GM19025 (cell line): Measurements from ENCODE around the gene BMP8B.
"Not testable (repeated sequence)": the region's sequence is repeated elsewhere in the genome, so short reads cannot be mapped to it uniquely, and the experiment has no call there.

Experiments
- ATAC-seq: cut with Tn5 transposase; IDR thresholded peaks from one replicate; pipeline ENCODE4 v1.9.1; 2021; ENCODE audit warnings: mild to moderate bottlenecking, low read depth, moderate library complexity; ENCODE audit not compliant: unreplicated experiment

The BMP8B gene, protein sequence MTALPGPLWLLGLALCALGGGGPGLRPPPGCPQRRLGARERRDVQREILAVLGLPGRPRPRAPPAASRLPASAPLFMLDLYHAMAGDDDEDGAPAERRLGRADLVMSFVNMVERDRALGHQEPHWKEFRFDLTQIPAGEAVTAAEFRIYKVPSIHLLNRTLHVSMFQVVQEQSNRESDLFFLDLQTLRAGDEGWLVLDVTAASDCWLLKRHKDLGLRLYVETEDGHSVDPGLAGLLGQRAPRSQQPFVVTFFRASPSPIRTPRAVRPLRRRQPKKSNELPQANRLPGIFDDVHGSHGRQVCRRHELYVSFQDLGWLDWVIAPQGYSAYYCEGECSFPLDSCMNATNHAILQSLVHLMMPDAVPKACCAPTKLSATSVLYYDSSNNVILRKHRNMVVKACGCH

GRCh38 chr1:39788758-39789570 is at the start of gene BMP8B:
TSS of gene BMP8B (minus strand) at chr1:39788865. CDS start at chr1:39788485, 380 bp downstream.
- ATAC-seq, result peak; percentile 70

DNA sequence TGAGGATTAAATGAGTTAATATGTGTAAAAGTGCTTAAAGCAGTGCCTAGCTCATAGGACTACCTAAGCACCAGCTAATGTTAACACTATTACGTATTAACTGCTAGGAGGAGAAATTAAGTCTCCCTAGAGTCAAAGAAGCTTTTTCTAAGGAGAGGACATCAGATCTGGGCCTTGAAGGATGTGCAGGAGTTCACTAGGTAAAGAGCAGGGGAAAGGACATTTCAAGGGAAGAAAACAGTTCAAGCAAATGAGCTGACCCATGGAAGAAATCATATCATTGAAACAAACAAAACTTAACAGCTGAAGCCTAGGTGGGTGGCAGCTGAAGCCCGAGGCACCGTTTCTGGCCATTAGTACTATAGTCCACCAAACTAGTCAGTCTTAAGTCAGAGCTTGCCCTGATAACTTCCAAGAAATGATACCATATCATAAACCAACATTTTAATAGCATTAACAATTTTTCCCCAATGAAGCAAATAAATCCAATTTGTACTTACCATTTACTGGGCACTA is 48.0 kb upstream of the BMP8B start:
- no peak for ATAC-seq

- no peak for ATAC-seq
Observed at GRCh38 chr1:39835935-39836594, 47.4 kb upstream of the BMP8B start.

DNA sequence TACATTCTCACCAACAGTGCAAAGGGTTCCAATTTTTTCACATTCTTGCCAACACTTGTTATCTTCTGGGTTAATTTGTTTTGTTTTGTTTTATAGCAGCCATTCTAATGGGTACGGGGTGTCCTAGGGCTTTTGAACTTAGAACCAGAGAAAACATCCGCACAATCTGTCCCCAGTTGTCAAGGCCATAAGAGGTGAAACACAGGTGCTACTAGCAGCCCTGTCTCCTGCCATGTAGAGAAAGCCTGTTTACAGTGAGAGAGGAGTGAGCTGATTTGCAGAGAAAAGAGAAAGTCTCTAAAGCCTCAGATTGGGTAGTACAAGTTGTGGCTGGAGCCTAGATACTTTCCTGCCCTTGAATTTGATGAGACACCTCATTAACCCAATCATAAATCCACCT is 46.4 kb upstream of the BMP8B start:
- no peak for ATAC-seq

GRCh38 chr1:39833621-39834385 is 45.1 kb upstream of the BMP8B start:
- no peak for ATAC-seq

- no peak for ATAC-seq
Observed at GRCh38 chr1:39833121-39833520, 44.5 kb upstream of the BMP8B start.

GRCh38 chr1:39832294-39832693 is 43.6 kb upstream of the BMP8B start:
- ATAC-seq, result no peak

GRCh38 chr1:39829791-39830533 is 41.3 kb upstream of the BMP8B start:
- no peak for ATAC-seq

DNA sequence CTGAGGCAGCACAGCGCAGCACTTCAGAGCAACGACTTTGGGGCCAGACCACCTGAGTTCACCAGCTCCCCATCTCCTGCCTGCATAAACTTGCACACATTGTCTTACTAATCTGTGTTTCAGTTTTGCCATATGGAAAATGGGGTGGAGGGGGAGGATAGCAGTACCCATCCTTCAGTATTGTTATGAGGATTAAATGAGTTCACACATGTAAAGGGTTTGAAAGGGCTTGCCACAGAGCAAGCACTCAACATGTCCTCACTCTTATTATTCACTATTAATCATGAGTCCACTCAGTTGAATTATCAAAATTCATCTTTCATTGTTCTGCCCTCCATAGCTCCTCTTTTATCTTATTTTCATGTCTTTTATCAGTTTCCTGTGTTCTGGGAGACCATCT is 40.1 kb upstream of the BMP8B start:
- ATAC-seq, result no peak

- not testable (repeated sequence) for ATAC-seq
Observed at GRCh38 chr1:39828255-39828654, 39.6 kb upstream of the BMP8B start.

- no peak for ATAC-seq
Observed at GRCh38 chr1:39827201-39827600, 38.5 kb upstream of the BMP8B start.

GRCh38 chr1:39826583-39826982 is 37.9 kb upstream of the BMP8B start:
- ATAC-seq, result no peak

- peak; percentile 84 for ATAC-seq
Observed at GRCh38 chr1:39825432-39825941, 36.8 kb upstream of the BMP8B start.

DNA sequence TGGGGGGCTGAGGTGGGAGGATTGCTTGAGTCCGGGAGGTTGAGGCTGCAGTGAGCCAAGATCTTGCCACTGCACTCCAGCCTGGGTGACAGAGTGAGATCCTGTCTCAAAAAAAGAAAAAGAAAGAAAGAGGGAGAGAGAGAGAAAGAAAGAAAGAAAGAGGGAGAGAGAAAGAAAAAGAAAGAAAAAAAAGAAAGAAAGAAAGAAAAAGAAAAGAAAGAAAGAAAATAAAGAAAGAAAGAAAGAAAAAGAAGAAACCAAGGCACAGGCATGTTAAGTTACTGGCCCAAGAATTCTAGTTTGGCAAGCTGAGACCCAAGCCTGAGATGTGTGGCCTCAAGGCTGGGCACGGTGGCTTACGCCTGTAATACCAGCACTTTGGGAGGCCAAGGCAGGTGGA is 34.8 kb upstream of the BMP8B start:
- not testable (repeated sequence) for ATAC-seq

DNA sequence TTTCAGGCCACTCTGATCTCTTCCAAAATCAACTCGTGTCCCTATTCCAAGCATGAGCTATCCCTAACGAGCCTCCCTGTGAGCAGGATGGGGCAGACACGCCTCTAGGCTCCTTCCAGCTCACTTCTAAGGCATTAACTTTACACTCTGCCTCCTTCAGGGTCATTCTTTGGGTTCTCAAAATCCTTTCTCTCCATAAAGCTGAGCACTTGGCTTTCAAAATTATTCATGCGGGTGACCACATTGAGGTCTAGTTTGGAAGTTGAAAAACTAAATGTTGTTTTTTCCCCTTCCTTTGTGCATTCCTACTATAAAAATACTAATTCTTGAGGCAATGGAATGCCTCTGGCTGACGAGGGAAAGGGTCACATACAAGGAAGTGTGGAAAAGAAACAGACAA is 33.5 kb upstream of the BMP8B start:
- no peak for ATAC-seq

GRCh38 chr1:39819091-39819812 is 30.6 kb upstream of the BMP8B start:
- no peak for ATAC-seq

DNA sequence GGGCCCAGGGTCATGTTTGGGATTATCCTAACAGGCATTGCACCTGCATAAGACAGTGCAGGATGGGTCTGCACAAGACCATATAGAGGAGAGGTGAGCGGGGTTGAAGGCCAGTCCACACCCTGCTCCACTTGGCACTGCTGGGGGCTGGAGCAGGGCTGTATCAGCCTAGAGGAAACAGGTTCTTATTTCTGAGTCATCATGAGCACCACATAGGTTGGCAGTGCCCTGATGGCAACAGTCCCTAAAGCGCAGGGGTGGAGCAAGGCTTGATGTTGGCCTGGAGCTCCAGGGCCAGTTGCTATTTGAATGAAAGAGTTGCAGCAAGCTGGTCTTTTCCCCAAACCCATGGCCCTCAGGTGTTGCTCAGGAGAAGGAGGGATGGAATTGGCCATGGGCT is 29.8 kb upstream of the BMP8B start:
- no peak for ATAC-seq

DNA sequence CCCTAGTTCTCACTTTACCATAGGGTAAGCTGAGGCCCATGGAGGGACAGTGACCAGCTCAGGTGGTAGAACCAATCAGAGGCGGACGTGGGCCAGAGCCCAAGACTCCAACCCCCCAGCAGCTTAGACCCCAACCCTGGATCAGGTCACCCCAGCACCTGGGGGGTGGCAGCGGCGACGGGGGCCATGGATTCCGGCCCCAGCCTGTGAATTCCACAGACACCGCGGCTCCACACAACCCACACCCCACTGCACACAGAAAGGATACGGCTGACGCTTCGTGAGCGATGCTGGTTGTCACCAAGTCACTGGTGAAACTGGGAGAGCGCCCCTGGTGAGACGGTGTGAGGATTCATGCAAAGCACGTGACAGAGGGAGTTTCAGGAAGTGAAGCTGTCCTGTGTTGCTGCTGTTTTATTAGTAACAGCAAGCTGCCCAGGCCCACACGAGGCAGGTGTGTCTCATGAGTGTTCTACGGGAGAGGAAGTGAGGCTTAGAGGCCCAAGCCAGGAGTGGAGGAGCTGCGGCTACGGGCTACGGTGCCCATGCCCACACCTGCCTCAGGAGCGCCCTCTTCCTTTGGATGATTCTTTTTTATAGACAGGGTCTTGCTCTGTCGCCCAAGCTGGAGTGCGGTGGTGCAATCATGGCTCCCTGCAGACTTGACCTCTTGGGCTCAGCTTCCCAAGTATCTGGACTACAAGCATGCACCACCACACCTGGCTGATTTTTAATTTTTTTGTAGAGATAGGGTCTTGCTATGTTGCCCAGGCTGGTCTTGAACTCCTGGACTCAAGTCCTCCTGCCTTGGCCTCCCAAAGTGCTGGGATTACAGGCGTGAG is 28.6 kb upstream of the BMP8B start:
- ATAC-seq, result peak; percentile 95
